GM12878 (cell line): ENCODE measurements around the gene MTHFD1L. TPM values are rescaled to one million over a fixed set of nuclear protein-coding genes. Genes with fewer than 3 reads are reported as not detected.

Experiments used
- ATAC-seq: fragments of 200-7000 bp; cut with Tn5 transposase; 3 replicates; pipeline ENCODE4 v1.9.1; 2020; ENCODE audit warnings: mild to moderate bottlenecking, moderate library complexity
- BruUV-seq: library from RNA; stranded (reverse); fragments of 400-500 nt; replicated peaks from 2 replicates; lab custom pipeline; 2021; lab: Mats Ljungman, UMichigan
- CTCF ChIA-PET: fragments of 300-600 bp; sonication (Branson Sonifier 250); formaldehyde crosslinking; extraction: SDS; loops from one replicate; lab custom pipeline; 2021; ENCODE audit warnings: inconsistent platforms; lab: Yijun Ruan, JAX
- POLR2A ChIA-PET: fragments of 350-600 bp; formaldehyde crosslinking; extraction: SDS; loops from one replicate; lab custom pipeline; 2021; ENCODE audit warnings: inconsistent platforms; lab: Charles Lee
- RAD21 ChIA-PET: fragments of 300-600 bp; sonication (Branson Sonifier 250); formaldehyde crosslinking; loops from one replicate; lab custom pipeline; 2023; ENCODE audit warnings: antibody characterized with exemption; ENCODE audit not compliant: unreplicated experiment; lab: Charles Lee
- SMC1A ChIA-PET: fragments of 300-600 bp; sonication (Branson Sonifier 250); formaldehyde crosslinking; loops from one replicate; lab custom pipeline; 2023; ENCODE audit not compliant: unreplicated experiment, uncharacterized antibody; lab: Charles Lee
- DNase-seq: peaks from one replicate; pipeline ENCODE4 v3.0.0-alpha.2; 2011; ENCODE audit warnings: low read depth, low spot score
- FAIRE-seq: peaks from 3 replicates; lab custom pipeline; 2011; peaks lifted over from hg19 to GRCh38; lab: Jason Lieb, UNC
- H2AFZ ChIP-seq: 2 replicates; pipeline ENCODE4 v1.6.0; 2011; ENCODE audit warnings: low read depth, low read length, control low read depth; ENCODE audit not compliant: control insufficient read depth
- H3K27ac ChIP-seq: 2 replicates; pipeline ENCODE4 v1.5.1; 2011; ENCODE audit warnings: control low read depth; ENCODE audit not compliant: control insufficient read depth, insufficient read depth
- H3K27me3 ChIP-seq, 2 experiments: replicated peaks in 1 of 2; 2 replicates each; pipeline versions ENCODE4 v1.6.0 to v1.6.1; 2011; ENCODE audit warnings: low read length in 1 of 2; ENCODE audit not compliant: control insufficient read depth in 2 of 2, insufficient read depth in 2 of 2
- H3K36me3 ChIP-seq, 2 experiments: 2 replicates each; pipeline ENCODE4 v1.5.1; 2011; ENCODE audit warnings: low read length in 1 of 2; ENCODE audit not compliant: control insufficient read depth in 2 of 2, insufficient read depth in 2 of 2
- H3K4me1 ChIP-seq: 2 replicates; pipeline ENCODE4 v1.6.1; 2011; ENCODE audit warnings: mild to moderate bottlenecking, low read length, moderate library complexity, mixed read lengths; ENCODE audit not compliant: control insufficient read depth, insufficient read depth
- H3K4me2 ChIP-seq: 2 replicates; pipeline ENCODE4 v1.6.0; 2011; ENCODE audit warnings: control low read depth; ENCODE audit not compliant: control insufficient read depth, insufficient read depth
- H3K4me3 ChIP-seq: fragments of 200-600 bp; sonication (generic); 2 replicates; pipeline ENCODE4 v1.5.1; 2016
- H3K79me2 ChIP-seq: 2 replicates; pipeline ENCODE4 v1.6.0; 2011; ENCODE audit warnings: low read length; ENCODE audit not compliant: control insufficient read depth, insufficient read depth
- H3K9ac ChIP-seq: 2 replicates; pipeline ENCODE4 v1.8.0; 2011; ENCODE audit warnings: low read length, control low read depth, mixed read lengths; ENCODE audit not compliant: control insufficient read depth, insufficient read depth
- H3K9me3 ChIP-seq: replicated peaks from 3 replicates; pipeline ENCODE4 v1.5.1; 2011; ENCODE audit warnings: mild to moderate bottlenecking, low read length; ENCODE audit not compliant: control insufficient read depth, insufficient read depth
- H4K20me1 ChIP-seq: 2 replicates; pipeline ENCODE4 v1.6.0; 2011; ENCODE audit not compliant: control insufficient read depth, insufficient read depth
- ATF3 ChIP-seq: IDR thresholded peaks from 2 replicates; pipeline ENCODE4 v1.6.1; 2011; ENCODE audit warnings: low read depth, mild to moderate bottlenecking, low read length, moderate library complexity, borderline replicate concordance; ENCODE audit errors: extremely low read depth
- BACH1 ChIP-seq: fragments of 450-650 bp; IDR thresholded peaks from 2 replicates; pipeline ENCODE4 v1.6.1; 2017; ENCODE audit warnings: mild to moderate bottlenecking, borderline replicate concordance
- BCLAF1 ChIP-seq: fragments of 450-650 bp; IDR thresholded peaks from 2 replicates; pipeline ENCODE4 v1.6.1; 2017; ENCODE audit warnings: antibody characterized with exemption, mild to moderate bottlenecking, moderate library complexity
- CBX5 ChIP-seq: sonication (generic); IDR thresholded peaks from 2 replicates; pipeline ENCODE4 v1.6.1; 2016; ENCODE audit warnings: low read depth, moderate library complexity, mild to moderate bottlenecking, inconsistent platforms
- CUX1 ChIP-seq: IDR thresholded peaks from 2 replicates; pipeline ENCODE4 v1.6.1; 2012; ENCODE audit warnings: improper control_type of control experiment, low read depth, low read length; ENCODE audit not compliant: insufficient replicate concordance
- EZH2 ChIP-seq: IDR thresholded peaks from 2 replicates; pipeline ENCODE4 v1.6.1; 2012; ENCODE audit warnings: low read depth, mild to moderate bottlenecking, control low read depth, inconsistent platforms, low read length, borderline replicate concordance; ENCODE audit not compliant: control insufficient read depth
- GABPA ChIP-seq: IDR thresholded peaks from 2 replicates; pipeline ENCODE4 v1.6.1; 2014; ENCODE audit warnings: antibody characterized with exemption, low read depth, mild to moderate bottlenecking, inconsistent platforms
- IKZF2 ChIP-seq, 2 experiments: fragments of 450-650 bp; IDR thresholded peaks; 2 replicates each; pipeline ENCODE4 v1.6.1; 2017; ENCODE audit warnings: mild to moderate bottlenecking in 2 of 2, moderate library complexity in 2 of 2
- MEF2A ChIP-seq: IDR thresholded peaks from 2 replicates; pipeline ENCODE4 v1.6.1; 2011; ENCODE audit warnings: low read depth, mild to moderate bottlenecking, low read length, moderate library complexity; ENCODE audit not compliant: insufficient read depth
- NBN ChIP-seq: fragments of 450-650 bp; IDR thresholded peaks from 2 replicates; pipeline ENCODE4 v1.6.1; 2016
- PAX5 ChIP-seq: IDR thresholded peaks from 2 replicates; pipeline ENCODE4 v1.6.1; 2011; ENCODE audit warnings: low read depth, low read length, borderline replicate concordance
- RELA ChIP-seq: fragments of 450-650 bp; IDR thresholded peaks from 2 replicates; pipeline ENCODE4 v1.8.0; 2014; ENCODE audit warnings: borderline replicate concordance; ENCODE audit not compliant: partially characterized antibody
- STAT3 ChIP-seq: IDR thresholded peaks from 2 replicates; pipeline ENCODE4 v1.6.1; 2011; ENCODE audit warnings: low read depth, low read length, improper control_type of control experiment
- TCF3 ChIP-seq: IDR thresholded peaks from 2 replicates; pipeline ENCODE4 v1.6.1; 2012; ENCODE audit warnings: low read depth, mild to moderate bottlenecking, low read length, borderline replicate concordance; ENCODE audit not compliant: insufficient read depth
- USF1 ChIP-seq: IDR thresholded peaks from 2 replicates; pipeline ENCODE4 v1.6.1; 2011; ENCODE audit warnings: borderline replicate concordance, low read depth, mild to moderate bottlenecking, moderate library complexity, mixed read lengths, low read length; ENCODE audit not compliant: insufficient read depth; ENCODE audit errors: extremely low read length
- WGBS: methylation state at CpG from one replicate; pipeline ENCODE4 v1.1.6; 2016; ENCODE audit warnings: low lambda C conversion rate; ENCODE audit not compliant: insufficient replicate concordance, insufficient coverage; ENCODE audit errors: missing lambda C conversion rate; 5-methylcytosine and 5-hydroxymethylcytosine counted together
- in situ Hi-C: fragments of 300-500 bp; cut with MboI; formaldehyde crosslinking; loops from 9 replicates; pipeline ENCODE4 v1.14.3; 2018; ENCODE audit warnings: mixed read lengths
- intact Hi-C: fragments of 100-400 bp; cut with micrococcal nuclease; formaldehyde crosslinking; loops from one replicate; pipeline ENCODE4 v1.14.2; 2022; ENCODE audit not compliant: unreplicated experiment
- polyA plus RNA-seq, 11 experiments: library from polyadenylated mRNA; depleted of rRNA in 4 of 11; unstranded in 6 of 11; stranded (reverse) in 5 of 11; fragments of >200 nt; fragmentation: Nextera tagmentation in 4 of 11; fragmentation: Illumina TruSeq in 1 of 11; extraction: Ambion mirVana in 4 of 11; extraction: Trizol in 1 of 11; gene quantifications; 1 replicate in 1 of 11; 2 replicates in 10 of 11; pipeline versions ENCODE4 v1.2.1 to v1.2.3, GENCODE V29; 2011 to 2016; ENCODE audit warnings: inconsistent platforms in 2 of 11, missing spikeins in 2 of 11, low read depth in 1 of 11
- total RNA-seq, 4 experiments: library from RNA; depleted of rRNA in 3 of 4; stranded (reverse); fragments of >200 nt in 3 of 4; fragmentation: Illumina TruSeq in 1 of 4; extraction: Trizol in 1 of 4; gene quantifications; 2 replicates each; pipeline versions ENCODE4 v1.2.1 to v1.2.3, GENCODE V29; 2013 to 2021

MTHFD1L gene
- total and polyA plus RNA-seq, 10 of the 15 experiments (the other 5 are each of a cell fraction or from before 2014, with no cell fraction given), result 11.7 to 75.5 (median 28.8) TPM

- no peaks in the 10 kb centered on the region; the same call in 2 of the 3 replicates for H3K9me3 ChIP-seq
- RAD21 ChIA-PET, result no interaction called here
- no peak overlapping the region for H2AFZ ChIP-seq
- WGBS, result 95% methylated on average over 2 of the region's 2 CpGs
- no peak overlapping the region for H3K4me2 ChIP-seq
- H4K20me1 ChIP-seq, result no peaks in the 10 kb centered on the region
- CTCF ChIA-PET, result no interaction called here
- no peak for FAIRE-seq
- H3K27ac ChIP-seq, result no peak overlapping the region
- H3K9ac ChIP-seq, result no peak overlapping the region
- no peak overlapping the region for H3K4me3 ChIP-seq
- H3K36me3 ChIP-seq, result peaks cover 2 to 11% of the 10 kb centered on the region in 2 experiments; a peak in 3 of 4 replicates
- DNase-seq, result no peak
- intact Hi-C loops, result no loop called here
- SMC1A ChIA-PET, result no interaction called here
- POLR2A ChIA-PET, result no interaction called here
- H3K79me2 ChIP-seq, result no peaks in the 10 kb centered on the region
- no peak for ATAC-seq
- peaks cover 6% of the 10 kb centered on the region; the same call in 1 of the 2 replicates for H3K4me1 ChIP-seq
- H3K27me3 ChIP-seq, result no peaks in the 10 kb centered on the region
- in situ Hi-C loops, result no loop called here
- no TSS peak for BruUV-seq
- no peak for TF ChIP-seq STAT3
- no peak for TF ChIP-seq BACH1
- no peak for TF ChIP-seq EZH2
- TF ChIP-seq CUX1, result no peak
- no peak for TF ChIP-seq CBX5
- TF ChIP-seq ATF3, result no peak
- TF ChIP-seq PAX5, result no peak
- no peak for TF ChIP-seq NBN
- no peak for TF ChIP-seq USF1
- no peak for TF ChIP-seq MEF2A
- no peak for TF ChIP-seq RELA
- TF ChIP-seq IKZF2 (IDR thresholded peaks at IDR 0.05), result no peak
- no peak for TF ChIP-seq BCLAF1
- TF ChIP-seq GABPA, result no peak
- TF ChIP-seq TCF3, result no peak
These were observed 126.8 kb downstream of the MTHFD1L start for GRCh38 chr6:150992262-150992661.
